ENCODE data around the gene ABHD14A.
A peak's percentile ranks its signal among the peaks of the same experiment; 100 is the strongest.

ABHD14A gene

GRCh38 chr3:51957520-51958205 is 17.2 kb upstream of the ABHD14A start:
- no peak for DNase-seq

DNA sequence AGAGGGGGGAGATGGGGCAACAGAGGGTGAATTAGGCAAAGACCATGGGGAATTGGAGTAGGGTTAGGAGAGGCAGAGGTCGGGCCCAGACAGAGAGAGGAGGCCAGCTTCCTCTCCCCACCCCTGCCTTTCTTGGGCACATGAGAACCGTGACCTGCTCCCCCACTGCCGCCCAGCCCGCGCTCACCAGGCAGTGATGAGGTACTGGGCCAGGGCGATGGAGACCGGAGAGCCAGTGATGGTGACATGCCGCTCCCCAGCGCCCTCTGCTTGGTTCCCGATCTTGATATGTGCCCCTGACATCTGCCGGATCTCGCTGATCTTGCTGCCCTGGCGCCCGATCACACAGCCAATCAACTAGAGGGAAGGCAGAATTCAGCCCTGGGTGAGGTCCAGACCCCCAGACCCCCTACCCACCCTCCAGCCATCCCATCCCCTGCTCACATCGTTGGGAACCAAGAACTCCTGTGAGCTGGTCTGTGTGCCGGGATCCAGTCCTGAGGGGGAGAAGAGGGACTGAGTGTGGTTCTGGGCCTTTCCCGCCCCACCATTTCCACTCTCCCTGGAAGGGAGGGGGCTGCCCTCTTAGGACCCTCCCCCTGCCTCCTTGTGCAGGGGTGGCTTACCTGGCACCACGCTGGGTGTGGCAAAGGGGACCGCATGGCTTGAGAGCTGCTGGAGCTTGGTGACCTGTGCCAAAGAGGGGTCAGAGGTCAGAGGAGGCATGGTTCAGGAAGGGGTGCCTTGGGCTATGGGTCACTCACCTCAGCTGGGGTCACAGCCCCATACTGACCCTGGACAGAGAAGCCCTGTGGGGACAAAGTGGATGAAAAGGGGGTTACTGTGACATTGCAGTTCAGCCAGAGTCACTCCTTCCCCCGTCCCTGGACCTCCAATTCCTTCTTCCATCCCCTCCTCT is 16.0 kb upstream of the ABHD14A start:
- no peak for DNase-seq

- DNase-seq: no peak
These were observed 15.2 kb upstream of the ABHD14A start for GRCh38 chr3:51959651-51960050.

- DNase-seq: no peak
These were observed 14.5 kb upstream of the ABHD14A start for GRCh38 chr3:51960386-51960785.

DNA sequence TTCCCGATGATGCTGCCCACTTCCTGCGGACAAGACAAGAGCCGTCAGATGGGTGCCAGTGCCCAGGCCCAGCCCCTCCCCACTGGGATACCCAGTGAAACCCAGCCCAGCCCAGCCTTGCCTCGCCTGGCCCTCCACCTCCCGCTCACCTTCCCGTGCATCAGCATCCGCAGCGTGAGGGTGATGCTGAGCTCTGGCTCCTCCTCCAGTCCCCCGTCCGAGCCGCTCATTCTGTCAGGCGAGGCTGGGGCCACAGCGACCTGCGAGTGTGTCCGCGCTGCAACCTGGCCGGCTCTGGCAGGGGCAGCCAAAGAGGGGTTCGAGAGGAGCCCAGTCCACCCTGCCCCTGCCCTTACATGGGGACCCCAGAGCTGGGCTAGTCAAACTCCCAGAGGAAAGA is 13.9 kb upstream of the ABHD14A start:
- DNase-seq: no peak

DNA sequence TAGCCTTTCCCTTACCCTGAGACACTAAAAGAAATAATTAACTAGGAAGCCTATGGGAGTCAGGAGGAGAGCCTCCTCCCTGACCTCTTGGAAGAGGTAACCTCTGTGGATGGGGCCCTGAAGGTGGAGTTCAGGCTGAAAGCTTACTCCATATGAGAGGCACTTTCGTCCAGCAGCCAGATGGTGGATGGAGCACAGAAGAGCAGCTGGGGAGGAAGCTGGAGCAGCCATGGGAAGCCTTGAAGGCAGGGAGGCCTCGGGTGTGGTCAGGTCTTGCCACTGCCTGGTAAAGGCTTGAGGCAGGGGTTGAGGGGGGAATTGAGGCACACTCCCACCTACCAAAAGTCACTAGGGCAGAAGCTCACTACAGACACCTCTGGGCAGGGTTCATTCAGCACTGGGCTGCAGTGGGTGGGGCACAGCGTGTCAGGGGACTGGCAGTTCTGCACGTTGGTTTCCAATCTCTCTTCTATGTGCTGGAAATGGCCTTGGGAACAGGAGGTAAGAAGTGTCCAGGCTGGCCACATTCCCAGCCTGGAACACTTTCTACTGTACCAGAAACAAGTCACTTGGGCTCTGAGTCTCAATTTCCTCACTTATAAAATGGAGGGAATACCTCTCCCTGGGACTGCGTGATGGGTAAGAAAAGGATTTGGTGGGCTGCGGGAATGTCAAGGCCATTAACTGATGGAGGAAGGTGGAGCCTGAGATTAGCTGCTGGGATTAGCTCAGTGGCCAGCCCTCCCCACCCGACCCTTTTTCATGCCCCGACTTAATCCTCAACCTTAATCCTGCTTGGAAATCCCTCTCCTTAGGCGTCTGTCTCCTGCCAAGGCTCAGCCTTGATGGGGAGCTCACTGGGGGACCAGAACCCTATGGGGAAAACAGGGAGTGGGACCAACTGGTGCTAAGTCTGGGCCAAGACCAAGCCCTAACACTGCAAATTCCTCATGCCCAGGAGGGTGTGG is 13.0 kb upstream of the ABHD14A start:
- DNase-seq: no peak

DNA sequence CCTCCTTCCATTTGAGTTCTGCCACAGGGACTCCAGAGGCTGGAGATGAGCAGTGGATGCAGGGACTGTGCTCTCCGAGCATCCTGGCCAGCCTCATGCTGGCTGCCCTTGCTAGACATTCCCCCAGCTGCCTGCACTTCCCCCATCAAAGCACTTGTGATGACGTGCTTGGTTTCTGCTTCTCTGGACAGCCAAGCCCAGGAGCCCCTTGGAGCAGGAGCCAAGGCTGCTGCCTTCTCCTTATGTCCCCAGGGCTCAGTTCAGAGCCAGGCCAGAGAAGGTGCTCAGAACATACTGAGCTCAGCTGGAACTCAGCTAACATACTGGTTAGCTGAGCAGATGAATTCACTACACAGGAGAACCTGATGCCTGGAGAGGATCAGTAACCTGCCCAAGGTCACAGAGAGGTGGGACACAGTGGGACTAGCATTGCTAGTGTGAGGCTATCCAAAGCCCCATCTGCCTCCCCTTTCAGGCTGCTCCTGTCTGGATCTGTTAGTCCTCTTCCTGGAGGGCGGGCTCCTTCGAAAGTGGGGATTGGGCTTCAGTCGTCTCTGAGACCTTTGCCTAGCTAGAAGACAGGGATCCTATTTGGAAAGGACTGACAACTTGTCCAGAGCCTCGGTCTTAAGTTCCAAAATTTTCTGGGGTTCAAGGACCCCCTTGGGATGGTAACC is 11.9 kb upstream of the ABHD14A start:
- peak; percentile 71 for DNase-seq

GRCh38 chr3:51963951-51964451 is 10.9 kb upstream of the ABHD14A start:
- peak; percentile 85 for DNase-seq

DNA sequence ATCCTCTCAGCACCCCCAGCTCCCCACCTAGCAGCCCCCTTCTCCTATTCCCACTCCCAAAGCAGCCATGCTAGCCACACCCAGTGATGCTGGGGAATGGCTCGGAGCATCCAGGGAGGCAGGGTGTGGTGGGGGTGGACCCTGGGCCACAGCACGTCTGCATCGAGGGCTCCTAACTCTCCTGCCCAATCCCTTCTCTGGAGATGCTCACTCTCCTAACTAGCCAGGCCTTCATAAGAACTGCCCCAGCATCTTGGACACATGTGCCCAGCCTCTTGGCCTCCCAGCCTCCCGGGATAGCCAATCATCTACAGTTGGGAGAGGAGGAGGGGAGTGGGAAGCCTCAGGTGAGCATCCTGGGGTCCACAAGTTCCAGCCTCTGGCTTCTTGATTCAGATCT is 10.3 kb upstream of the ABHD14A start:
- DNase-seq: no peak

DNA sequence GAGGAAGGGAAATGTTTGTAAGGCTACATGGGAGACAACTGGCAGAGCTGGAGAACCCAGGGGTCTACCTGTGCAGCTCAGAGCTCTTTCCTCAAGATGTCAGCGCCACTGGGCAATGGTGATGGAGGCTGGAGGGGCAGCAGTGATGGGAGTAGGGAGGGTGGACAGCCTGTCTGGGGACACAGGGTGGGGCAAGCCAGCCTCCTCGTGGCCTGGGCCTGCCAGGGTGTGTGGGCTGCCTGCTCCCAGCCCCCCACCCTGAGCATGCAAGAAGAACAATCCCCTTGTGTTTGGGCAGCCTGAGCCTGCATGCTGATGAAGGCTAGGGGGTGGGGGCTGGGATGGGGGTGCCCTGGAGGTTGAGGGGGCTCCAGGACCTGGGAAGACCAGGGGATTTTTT is 8.8 kb upstream of the ABHD14A start:
- DNase-seq: no peak

DNA sequence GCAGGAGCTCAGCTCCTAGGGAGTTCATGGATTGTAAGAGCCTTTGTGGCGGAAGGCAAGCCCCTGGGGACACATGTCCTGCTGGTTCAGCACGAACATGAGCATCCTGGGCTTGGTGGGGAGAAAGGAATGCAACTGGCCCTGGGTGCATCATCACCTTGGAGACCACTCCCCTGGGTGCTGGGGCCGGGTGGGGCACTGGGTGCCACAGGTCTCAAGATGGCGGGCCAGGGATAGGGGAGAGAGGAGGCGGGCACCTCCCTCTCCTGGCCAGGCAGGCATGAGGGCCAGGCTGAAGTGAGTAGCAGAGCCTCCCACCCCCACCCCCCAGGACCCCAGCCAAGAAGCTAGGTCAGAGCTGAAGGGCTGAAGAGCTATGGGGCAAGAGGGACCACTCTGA is 8.4 kb upstream of the ABHD14A start:
- no peak for DNase-seq

DNA sequence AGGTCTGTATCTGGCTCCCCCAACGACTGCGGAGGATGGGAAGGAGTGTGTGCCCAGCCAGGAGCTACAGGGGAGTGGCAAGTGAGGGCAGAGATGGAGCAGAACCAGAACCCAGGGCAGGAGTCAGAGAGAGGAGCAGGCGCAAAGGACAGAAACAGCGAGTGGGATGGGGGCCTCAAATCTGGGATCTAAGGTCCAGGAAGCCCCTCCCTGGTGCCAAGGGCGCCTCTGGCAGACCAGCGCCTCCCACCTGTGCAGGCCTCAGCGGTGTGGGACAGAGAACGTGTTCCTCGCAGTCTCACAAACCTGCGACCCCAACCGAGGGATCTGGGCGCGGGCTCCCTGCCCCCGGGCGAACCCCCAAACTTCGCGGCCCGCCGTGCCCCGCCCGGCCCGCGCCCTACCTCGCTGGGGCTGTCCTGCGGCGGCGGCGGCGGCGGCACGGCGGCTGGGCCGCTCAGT is 7.9 kb upstream of the ABHD14A start:
- DNase-seq: no peak

- DNase-seq: peak; percentile 84
These were observed 7.3 kb upstream of the ABHD14A start, which contains the start of gene PCBP4 for GRCh38 chr3:51967384-51968169. Gene PCBP4, minus strand, starts transcription at chr3:51967454. Its CDS starts 6,214 bp downstream, at chr3:51961240.

GRCh38 chr3:51968170-51968775 is 6.6 kb upstream of the ABHD14A start:
- DNase-seq: peak; percentile 70

DNA sequence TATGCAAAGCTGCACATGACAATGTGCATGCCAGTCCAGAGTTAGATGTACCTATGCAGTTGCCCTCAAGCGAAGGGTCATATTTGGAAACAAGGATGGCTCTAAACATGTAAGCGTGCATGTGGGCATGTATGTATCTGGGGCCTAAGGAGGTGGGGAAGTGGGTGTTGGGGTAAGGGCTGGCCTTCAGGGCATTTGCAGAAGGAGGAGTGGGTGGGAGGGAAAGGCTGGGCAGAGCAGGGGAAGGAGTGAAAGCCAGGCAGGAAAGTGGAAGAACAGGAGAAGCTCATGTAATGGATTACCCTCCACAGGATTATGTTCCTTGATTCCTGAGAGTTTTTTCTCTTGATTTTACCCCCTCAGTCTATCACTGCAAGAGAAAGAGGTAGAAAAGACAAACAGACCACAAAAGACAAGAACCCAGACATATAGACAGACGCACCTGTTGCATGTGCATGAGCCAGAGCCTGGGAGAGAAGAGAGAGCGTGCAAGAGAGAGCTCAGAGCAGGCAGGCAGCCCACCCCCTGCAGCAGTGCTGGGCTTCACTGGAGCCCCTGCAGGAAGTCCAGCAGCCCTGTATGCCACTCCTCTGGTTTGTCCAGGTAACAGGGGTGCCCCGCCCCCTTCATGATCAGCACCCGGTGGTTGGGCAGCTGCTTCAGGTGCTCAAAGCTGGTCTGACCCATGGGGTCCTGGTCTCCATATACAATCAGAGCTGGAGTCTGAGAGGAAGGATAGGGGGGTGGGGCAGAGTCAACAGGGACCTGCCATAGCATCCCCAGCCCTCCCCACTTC is 5.8 kb upstream of the ABHD14A start:
- no peak for DNase-seq

GRCh38 chr3:51969841-51970240 is 5.0 kb upstream of the ABHD14A start:
- no peak for DNase-seq

DNA sequence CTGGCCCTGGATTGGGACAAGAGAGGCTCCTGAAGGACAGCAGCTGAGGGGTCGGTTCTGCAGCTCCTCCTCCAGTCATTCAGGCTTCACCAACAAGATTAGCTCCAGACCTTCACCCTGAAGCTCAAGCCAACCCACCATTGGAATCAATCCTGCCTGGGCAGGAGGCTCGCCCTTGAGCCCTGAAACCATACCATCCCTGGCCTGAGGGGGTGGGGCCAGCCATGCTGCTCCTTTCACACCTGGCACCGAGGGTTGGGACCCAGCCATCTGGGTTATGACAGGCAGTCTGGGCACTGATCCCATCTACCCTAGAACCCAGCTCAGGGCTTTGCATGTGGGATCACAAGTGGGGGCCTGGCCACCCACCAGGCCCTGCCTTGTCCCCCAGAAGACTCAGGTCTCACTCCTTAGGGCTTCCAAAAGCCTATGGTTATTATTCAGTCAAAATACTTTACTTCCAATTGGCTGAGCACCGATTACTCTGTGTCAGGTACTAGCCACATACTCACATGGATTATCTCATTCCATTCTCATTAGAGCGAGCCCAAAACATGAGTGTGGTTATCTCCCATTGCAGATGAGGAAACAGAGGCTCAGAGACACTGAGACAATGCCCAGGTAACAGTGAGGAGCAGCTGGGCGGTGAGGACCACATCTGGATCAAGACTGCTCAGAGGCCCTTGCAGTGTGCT is 4.1 kb upstream of the ABHD14A start:
- no peak for DNase-seq

DNA sequence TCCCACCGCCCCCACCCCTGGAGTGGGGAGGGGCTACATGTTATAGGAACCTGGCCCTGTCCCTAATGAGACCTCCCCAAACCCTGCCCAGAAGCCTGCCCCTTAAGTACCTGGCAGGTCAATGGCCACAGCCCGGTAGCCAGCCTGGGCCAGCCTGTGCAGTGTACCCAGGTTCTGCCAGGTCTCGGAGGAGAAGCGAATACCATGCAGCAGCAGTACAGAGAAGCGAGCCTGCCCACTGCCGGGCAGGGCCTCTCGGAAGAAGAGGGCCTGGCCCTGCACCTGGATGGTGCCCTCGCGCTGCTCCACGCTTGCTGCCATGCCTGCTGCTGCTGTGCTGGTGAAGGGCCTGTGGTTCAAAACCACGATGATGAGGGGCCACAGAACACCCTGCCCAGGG is 3.5 kb upstream of the ABHD14A start:
- DNase-seq: no peak

DNA sequence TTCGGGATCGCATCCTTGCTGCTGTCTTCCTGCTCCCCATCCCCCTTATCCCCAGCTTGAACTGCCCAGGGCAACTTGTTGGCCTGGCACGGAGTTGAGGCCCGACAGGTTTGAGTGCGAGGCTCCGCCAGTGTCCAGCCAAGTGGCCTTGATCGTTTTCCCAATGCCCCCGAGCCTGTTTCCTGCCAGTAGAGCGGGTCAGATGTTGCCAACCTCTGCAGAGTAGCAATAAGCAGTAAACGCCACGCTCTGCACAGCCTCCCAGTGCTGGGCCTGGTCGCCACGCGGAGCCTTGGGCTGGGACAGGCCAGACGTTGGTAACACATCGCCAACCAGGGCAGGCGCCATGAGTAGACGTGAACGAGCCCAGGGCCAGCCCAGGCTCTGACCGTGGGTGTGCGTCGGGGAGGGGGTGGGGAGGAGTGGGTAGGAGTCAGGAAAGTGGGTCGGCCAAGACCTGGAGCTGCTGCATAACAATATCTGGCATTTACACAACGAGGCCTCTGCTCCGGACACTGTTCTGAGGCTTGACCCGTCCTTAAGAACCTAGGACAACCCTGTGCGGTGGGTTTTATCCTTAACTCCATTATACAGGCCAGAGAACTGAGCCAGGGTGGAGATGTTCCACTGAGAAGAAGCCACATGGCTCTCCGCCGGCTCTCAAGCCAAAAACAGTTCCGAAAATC is 444 bp upstream of the ABHD14A start:
- DNase-seq: peak; percentile 57
